K562 (cell line): Measurements from ENCODE around the gene GRB10. TPM values are rescaled to one million over a fixed set of nuclear protein-coding genes. Genes with fewer than 3 reads are reported as not detected.

Source experiments
- ATAC-seq: fragments of 200-7000 bp; cut with Tn5 transposase; 3 replicates; pipeline ENCODE4 v1.9.1; 2020; ENCODE audit warnings: moderate library complexity
- BruUV-seq: library from RNA; stranded (reverse); fragments of 400-500 nt; replicated peaks from 2 replicates; lab custom pipeline; 2021; lab: Mats Ljungman, UMichigan
- CTCF ChIA-PET: fragments of 300-600 bp; formaldehyde crosslinking; extraction: SDS; loops from one replicate; lab custom pipeline; 2021; ENCODE audit warnings: low intra/inter-chr PET ratio; lab: Yijun Ruan, JAX
- POLR2A ChIA-PET: fragments of 300-600, 350-650 bp; sonication (Branson Sonifier 250); formaldehyde crosslinking; extraction: SDS; loops from one replicate; lab custom pipeline; 2021; ENCODE audit warnings: antibody characterized with exemption, inconsistent platforms; lab: Yijun Ruan, JAX
- DNase-seq, 4 experiments: peaks; one replicate each; pipeline versions ENCODE4 v3.0.0 to v3.0.0-alpha.2; 2011 to 2018; ENCODE audit warnings: low spot score in 3 of 4, mixed read lengths in 3 of 4; ENCODE audit errors: extremely low read depth in 1 of 4
- FAIRE-seq: peaks from 2 replicates; lab custom pipeline; 2011; peaks lifted over from hg19 to GRCh38; lab: Jason Lieb, UNC
- H2AFZ ChIP-seq: 2 replicates; pipeline ENCODE4 v1.6.0; 2011; ENCODE audit warnings: low read depth, low read length, control low read depth, inconsistent platforms
- H3K27ac ChIP-seq: fragments of 200-600 bp; 3 replicates; pipeline ENCODE4 v1.8.0; 2011; ENCODE audit warnings: low read depth, mild to moderate bottlenecking, control low read depth, inconsistent platforms, low read length, moderate library complexity, mixed read lengths; ENCODE audit errors: extremely low read depth
- H3K27me3 ChIP-seq, 2 experiments: fragments of 300-600 bp in 1 of 2; 2 replicates in 1 of 2; 3 replicates in 1 of 2; pipeline versions ENCODE4 v1.6.0 to v1.8.0; 2011; ENCODE audit warnings: inconsistent platforms in 2 of 2, low read length in 2 of 2, mild to moderate bottlenecking in 1 of 2, mixed read lengths in 1 of 2, moderate library complexity in 1 of 2; ENCODE audit not compliant: control insufficient read depth in 2 of 2, insufficient read depth in 2 of 2
- H3K36me3 ChIP-seq: fragments of 300-600 bp; 3 replicates; pipeline ENCODE4 v1.8.0; 2011; ENCODE audit warnings: mild to moderate bottlenecking, low read length, inconsistent platforms; ENCODE audit not compliant: control insufficient read depth, insufficient read depth
- H3K4me1 ChIP-seq, 2 experiments: fragments of 200-600 bp in 1 of 2; replicated peaks in 1 of 2; 2 replicates in 1 of 2; 3 replicates in 1 of 2; pipeline versions ENCODE4 v1.5.1 to v1.8.0; 2011; ENCODE audit warnings: inconsistent platforms in 2 of 2, low read length in 2 of 2, mild to moderate bottlenecking in 1 of 2, mixed read lengths in 1 of 2, moderate library complexity in 1 of 2; ENCODE audit not compliant: control insufficient read depth in 2 of 2, insufficient read depth in 2 of 2
- H3K4me2 ChIP-seq: 2 replicates; pipeline ENCODE4 v1.6.1; 2011; ENCODE audit warnings: low read length, control low read depth, inconsistent platforms, mixed read lengths; ENCODE audit not compliant: insufficient read depth
- H3K4me3 ChIP-seq: fragments of 200-600 bp; sonication (generic), shearing (Covaris generic); 2 replicates; pipeline ENCODE4 v1.5.1; 2016; ENCODE audit warnings: control low read depth, inconsistent platforms
- H3K79me2 ChIP-seq: fragments of 200-600 bp; 3 replicates; pipeline ENCODE4 v1.8.0; 2011; ENCODE audit warnings: low read length, inconsistent platforms; ENCODE audit not compliant: control insufficient read depth, insufficient read depth
- H3K9ac ChIP-seq, 2 experiments: 2 replicates each; pipeline versions ENCODE4 v1.6.0 to v1.6.1; 2011; ENCODE audit warnings: low read depth in 2 of 2, low read length in 2 of 2, control low read depth in 1 of 2, inconsistent platforms in 1 of 2, mild to moderate bottlenecking in 1 of 2, mixed read lengths in 1 of 2; ENCODE audit not compliant: insufficient read depth in 1 of 2
- H3K9me1 ChIP-seq: one replicate; pipeline ENCODE4 v1.6.0; 2011; ENCODE audit warnings: inconsistent platforms, mild to moderate bottlenecking, low read length, moderate library complexity; ENCODE audit not compliant: control insufficient read depth, insufficient read depth
- H3K9me3 ChIP-seq: replicated peaks from 2 replicates; pipeline ENCODE4 v1.5.1; 2011; ENCODE audit warnings: low read depth, low read length, inconsistent platforms; ENCODE audit not compliant: control insufficient read depth, insufficient read depth
- H4K20me1 ChIP-seq: replicated peaks from 2 replicates; pipeline ENCODE4 v1.6.1; 2011; ENCODE audit warnings: low read length, inconsistent platforms, mixed read lengths; ENCODE audit not compliant: control insufficient read depth, insufficient read depth
- FOSL1 ChIP-seq: fragments of 200-800 bp; sonication (Bioruptor generic); conservative IDR thresholded peaks from 2 replicates; pipeline ENCODE4 v1.6.1; 2016; ENCODE audit warnings: missing genetic modification characterization, missing compliant biosample characterization
- SIN3B ChIP-seq: fragments of 450-650 bp; IDR thresholded peaks from 2 replicates; pipeline ENCODE4 v1.6.1; 2017; ENCODE audit warnings: low read depth, mild to moderate bottlenecking, moderate library complexity
- TAF9B ChIP-seq: fragments of 450-650 bp; IDR thresholded peaks from 2 replicates; pipeline ENCODE4 v1.6.1; 2018; ENCODE audit warnings: mild to moderate bottlenecking; ENCODE audit not compliant: partially characterized antibody
- ZC3H4 ChIP-seq: sonication (generic); formaldehyde crosslinking; IDR thresholded peaks from 2 replicates; pipeline ENCODE4 v1.9.0; 2021; ENCODE audit warnings: missing genetic modification reagents, borderline replicate concordance
- ZNF121 ChIP-seq: sonication (generic); formaldehyde crosslinking; conservative IDR thresholded peaks from 2 replicates; pipeline ENCODE4 v1.8.0; 2022; ENCODE audit warnings: missing genetic modification reagents
- WGBS: fragments of 100-300 bp; shearing (Covaris generic); methylation state at CpG from one replicate; pipeline ENCODE4 v1.1.6; 2016; ENCODE audit warnings: low coverage, mixed read lengths; ENCODE audit not compliant: insufficient coverage; ENCODE audit errors: missing lambda C conversion rate; 5-methylcytosine and 5-hydroxymethylcytosine counted together
- in situ Hi-C: fragments of 300-500 bp; cut with MboI; formaldehyde crosslinking; loops from 4 replicates; pipeline ENCODE4 v1.15.0; 2018; ENCODE audit warnings: inconsistent platforms, mixed read lengths
- intact Hi-C: fragments of 100-400 bp; cut with micrococcal nuclease; formaldehyde crosslinking; loops from 2 replicates; pipeline ENCODE4 v1.14.2; 2022
- polyA plus RNA-seq, 8 experiments: library from polyadenylated mRNA; depleted of rRNA in 4 of 8; stranded (reverse) in 5 of 8; unstranded in 3 of 8; fragments of >200 nt; fragmentation: Nextera tagmentation in 2 of 8; fragmentation: Illumina TruSeq in 1 of 8; extraction: Ambion mirVana in 2 of 8; extraction: Trizol in 1 of 8; gene quantifications; 2 replicates each; pipeline versions ENCODE4 v1.2.1 to v1.2.3, GENCODE V29; 2011 to 2014; ENCODE audit warnings: inconsistent platforms in 1 of 8, missing spikeins in 1 of 8
- total RNA-seq, 7 experiments: library from RNA; depleted of rRNA in 6 of 7; stranded (reverse); fragments of >200 nt in 6 of 7; fragmentation: Illumina TruSeq in 2 of 7; extraction: Trizol in 2 of 7; gene quantifications; 2 replicates each; pipeline versions ENCODE4 v1.2.1 to v1.2.3, GENCODE V29; 2011 to 2021; ENCODE audit warnings: low replicate concordance in 1 of 7

The GRB10 gene
- total and polyA plus RNA-seq, 9 of the 15 experiments (the other 6 are each of a cell fraction or from before 2014, with no cell fraction given): 8.9 to 88.5 (median 40.7) TPM

DNA sequence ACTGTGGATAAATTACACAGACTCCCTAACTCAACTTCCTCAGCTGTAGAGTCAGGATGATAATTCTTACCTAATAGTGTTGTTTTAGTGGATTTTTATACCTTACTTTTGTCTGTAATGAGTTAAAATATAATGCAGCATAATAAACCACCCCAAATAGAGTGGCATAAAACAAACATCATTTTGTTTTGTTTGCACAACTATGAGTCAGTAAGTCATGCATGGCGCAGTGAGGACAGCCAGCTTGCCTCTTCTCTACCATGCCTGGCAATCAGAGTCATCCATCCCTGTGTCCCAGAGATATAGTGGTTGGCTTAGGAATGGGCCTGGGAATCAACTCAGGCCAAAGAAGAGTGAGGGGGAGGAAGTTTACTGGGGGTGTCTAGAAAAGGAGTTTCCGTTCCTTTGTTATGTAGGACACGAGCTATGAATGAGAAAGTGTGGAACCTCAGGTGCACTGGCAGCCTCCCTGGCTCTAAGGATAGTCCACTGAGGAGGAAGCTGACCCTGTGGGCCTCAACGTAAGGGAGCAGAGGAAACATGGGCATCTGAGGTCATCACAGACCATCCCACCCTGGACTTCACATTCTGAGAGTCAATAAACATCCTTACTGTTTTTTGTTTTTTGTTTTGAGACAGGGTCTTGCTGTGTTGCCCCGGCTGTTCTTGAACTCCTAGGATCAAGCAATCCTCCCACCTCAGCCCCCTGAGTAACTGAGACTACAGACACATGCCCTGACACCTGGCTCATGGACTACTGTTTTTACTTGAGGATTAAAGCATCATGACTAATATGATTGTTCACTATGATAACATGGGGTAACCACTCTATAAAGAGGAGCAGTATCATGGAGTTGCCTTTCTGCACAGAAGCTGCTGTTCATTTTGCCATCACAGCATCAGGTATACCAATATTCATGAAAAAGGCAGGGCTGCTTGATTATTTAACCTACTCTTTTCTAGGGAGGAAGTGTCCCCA is 21.0 kb upstream of the GRB10 start:
- FAIRE-seq (no peak), DNase-seq (no peak), ATAC-seq (no peak)
- H3K36me3 ChIP-seq: no peaks in the 10 kb centered on the region
- no TSS peak for BruUV-seq
- H3K27me3 ChIP-seq: peaks cover 7 to 27% of the 10 kb centered on the region in 2 experiments; a peak in 4 of 5 replicates
- no peak overlapping the region for H3K4me2 ChIP-seq
- WGBS: 2% methylated on average over 5 of the region's 5 CpGs
- no peaks in the 10 kb centered on the region for H3K9me1 ChIP-seq
- in situ Hi-C loops: no loop called here
- no peak overlapping the region for H3K9ac ChIP-seq
- ChIA-PET POLR2A (interaction anchor here (0.5 to 1.1 kb wide), 4 partner anchors 11 to 489 kb away, joined by 3 read pairs; no protein-coding TSS in a partner anchor), CTCF (no interaction called here)
- H4K20me1 ChIP-seq: peaks cover 3% of the 10 kb centered on the region; the same call in 1 of the 2 replicates
- H3K4me3 ChIP-seq: no peak overlapping the region
- H3K27ac ChIP-seq: no peak overlapping the region
- intact Hi-C loops: no loop called here
- no peaks in the 10 kb centered on the region for H3K79me2 ChIP-seq
- peaks cover 0 to 4% of the 10 kb centered on the region in 2 experiments; a peak in 2 of 5 replicates for H3K4me1 ChIP-seq
- no peaks in the 10 kb centered on the region for H3K9me3 ChIP-seq
- H2AFZ ChIP-seq: no peak overlapping the region
- TF ChIP-seq FOSL1 (tag) (peak; percentile 38; the same call in 1 of the 2 replicates), ZNF121 (CRISPR knock-in tag) (0 out of 2 replicates have a peak, but pooled peaks have one; percentile 38), SIN3B (no peak), ZC3H4 (CRISPR knock-in tag) (no peak), TAF9B (no peak)
